ENCODE results near the gene SLC25A4.
"Not testable (repeated sequence)": the region's sequence is repeated elsewhere in the genome, so short reads cannot be mapped to it uniquely, and the experiment has no call there.

SLC25A4 gene

DNA sequence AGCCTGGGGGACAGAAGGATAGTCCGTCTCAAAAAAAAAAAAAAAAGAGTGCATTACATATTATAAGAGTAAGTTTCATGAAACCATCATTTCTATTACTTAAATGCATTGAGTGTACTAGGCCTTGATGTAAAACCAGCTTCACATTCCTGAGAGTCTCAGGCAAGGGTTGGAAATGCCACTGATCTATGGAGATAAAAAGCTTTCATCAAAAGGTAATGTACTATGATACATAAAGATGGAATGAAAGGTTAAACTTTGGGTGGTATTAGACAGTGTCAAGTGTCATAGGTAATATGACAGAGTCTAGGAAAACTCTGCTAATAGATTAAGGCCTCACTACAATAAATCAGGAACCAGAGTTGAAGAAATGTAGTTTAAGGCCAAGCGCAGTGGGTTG, 53.4 kb downstream of the SLC25A4 start:
- Histone ChIP-seq H3K27me3 (replicated peaks; ENCODE audit: control insufficient read depth, insufficient read depth, low read length) (no peaks in the 10 kb centered on the region), H3K36me3 (ENCODE audit: control insufficient read depth, insufficient read depth, low read length) (peaks cover 4% of the 10 kb centered on the region; the same call in 1 of the 2 replicates), H3K4me3 (replicated peaks; ENCODE audit: low read depth, low read length) (no peak overlapping the region)
- no peak for TF ChIP-seq CTCF (IDR thresholded peaks at IDR 0.05; ENCODE audit: insufficient read depth, low read length, poor library complexity, severe bottlenecking)
- no peak for DNase-seq (ENCODE audit: extremely low read depth, insufficient read length)

- not testable (repeated sequence) for H3K27me3 ChIP-seq (replicated peaks; ENCODE audit: control insufficient read depth, insufficient read depth, low read length); H3K4me3 ChIP-seq (replicated peaks; ENCODE audit: low read depth, low read length); DNase-seq (ENCODE audit: extremely low read depth, insufficient read length); H3K36me3 ChIP-seq (ENCODE audit: control insufficient read depth, insufficient read depth, low read length)
Measured at GRCh38 chr4:185198189-185198588, 55.1 kb downstream of the SLC25A4 start.

Measured in GM06990 (cell line).